Heart left ventricle (tissue), 13 donors: ENCODE data around the gene SIM1.

Source experiments
- POLR2A ChIP-seq, 2 donors: fragments of 450-650 bp; IDR thresholded peaks; one replicate each; pipeline ENCODE4 v1.6.1; 2017; ENCODE audit warnings: antibody characterized with exemption in 2 of 2, mild to moderate bottlenecking in 2 of 2, moderate library complexity in 2 of 2
- TF ChIP-seq, protein P1 (sequence below), 12 donors: fragments of 200-600 bp; sonication (generic) in 4 of 12; IDR thresholded peaks; one replicate each; pipeline versions ENCODE4 v1.5.0 to v1.8.0; 2018 to 2022; ENCODE audit warnings: antibody characterized with exemption in 12 of 12, mild to moderate bottlenecking in 5 of 12
- donor health status: ischemic (EF 13 %, LVEDD 7.1; RV severe dilation, severe dysfunction).
- donor health status: DM: no; HTN: yes; CAD: no.
- donor health status: DM: no; HTN: no; CAD: no.
- donor health status: ischemic (EF 25% LVEDD 6.9; RV normal size, moderate dysfunction).
- donor health status: ischemic (EF 25% LVEDD 5.7; RV mildly dilated, moderate dysfunction).
- donor health status: ischemic (EF 35%, LVEDD 5.7; RV mildly dilated, moderate dysfunction).
- donor health status: nonischemic (EF 11% LVEDD 7.7; RV severe dilation, severe dysfunction).
- donor health status: DM: yes; HTN: yes; CAD: no.
- donor health status: PGD.
- donor health status: ischemic (EF 29% LVEDD 5.4; RV normal size, mild dysfunction).
- donor health status: nonischemic (EF 23%, LVEDD 6.1; RV moderate dilation, normal function).

DNA sequence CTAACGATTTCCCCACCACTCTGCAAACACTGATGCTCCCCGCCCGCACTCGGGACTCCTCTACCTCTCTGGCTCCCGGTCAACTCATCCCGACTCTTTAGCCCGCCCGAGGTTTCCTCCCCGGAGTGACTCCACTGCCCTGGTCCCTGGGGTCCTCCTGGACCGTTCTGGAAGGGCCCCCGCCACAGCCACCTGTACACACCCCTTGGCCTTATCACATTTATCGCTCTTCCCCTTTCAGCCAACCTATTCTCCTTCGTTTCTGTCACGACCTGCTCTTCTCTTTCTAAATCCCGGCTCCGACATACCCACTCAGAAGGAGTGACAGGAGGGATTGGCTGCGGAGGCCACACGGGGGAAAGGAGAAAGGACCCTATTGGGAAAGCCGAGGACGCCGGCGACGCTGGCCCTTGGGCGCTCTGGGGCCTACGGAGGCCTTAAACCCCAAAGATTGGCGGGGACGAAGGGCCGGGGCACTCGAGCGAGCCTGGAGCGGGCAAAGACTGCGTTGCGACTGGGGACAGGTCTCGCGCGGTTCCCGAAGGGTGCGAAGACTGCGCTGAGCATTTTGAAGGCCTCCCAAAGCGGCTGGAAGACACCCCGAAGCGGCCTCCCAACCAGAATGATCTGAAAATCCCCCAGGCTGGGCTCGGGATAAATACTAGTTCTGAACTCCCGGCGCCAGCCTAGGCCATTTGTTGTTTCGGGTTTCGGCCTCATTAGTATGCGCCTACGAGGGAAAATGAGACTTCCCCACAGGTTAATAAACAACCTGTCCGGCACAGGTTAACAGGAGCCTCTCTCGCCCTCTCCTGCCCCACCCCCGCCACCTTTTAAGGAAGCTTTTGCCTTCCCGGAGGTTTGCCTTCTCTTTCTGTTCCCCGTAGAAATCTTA lies 9.2 kb downstream of the SIM1 start:
- TF ChIP-seq, protein P1, sequence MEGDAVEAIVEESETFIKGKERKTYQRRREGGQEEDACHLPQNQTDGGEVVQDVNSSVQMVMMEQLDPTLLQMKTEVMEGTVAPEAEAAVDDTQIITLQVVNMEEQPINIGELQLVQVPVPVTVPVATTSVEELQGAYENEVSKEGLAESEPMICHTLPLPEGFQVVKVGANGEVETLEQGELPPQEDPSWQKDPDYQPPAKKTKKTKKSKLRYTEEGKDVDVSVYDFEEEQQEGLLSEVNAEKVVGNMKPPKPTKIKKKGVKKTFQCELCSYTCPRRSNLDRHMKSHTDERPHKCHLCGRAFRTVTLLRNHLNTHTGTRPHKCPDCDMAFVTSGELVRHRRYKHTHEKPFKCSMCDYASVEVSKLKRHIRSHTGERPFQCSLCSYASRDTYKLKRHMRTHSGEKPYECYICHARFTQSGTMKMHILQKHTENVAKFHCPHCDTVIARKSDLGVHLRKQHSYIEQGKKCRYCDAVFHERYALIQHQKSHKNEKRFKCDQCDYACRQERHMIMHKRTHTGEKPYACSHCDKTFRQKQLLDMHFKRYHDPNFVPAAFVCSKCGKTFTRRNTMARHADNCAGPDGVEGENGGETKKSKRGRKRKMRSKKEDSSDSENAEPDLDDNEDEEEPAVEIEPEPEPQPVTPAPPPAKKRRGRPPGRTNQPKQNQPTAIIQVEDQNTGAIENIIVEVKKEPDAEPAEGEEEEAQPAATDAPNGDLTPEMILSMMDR (IDR thresholded peaks at IDR 0.05): no peak
- no peak for TF ChIP-seq POLR2A (IDR thresholded peaks at IDR 0.05)
